Measurements from ENCODE around the gene ZNRF1. TPM values are rescaled to one million over a fixed set of nuclear protein-coding genes. Genes with fewer than 3 reads are reported as not detected.

The ZNRF1 gene
- total and polyA plus RNA-seq, 2 of the 13 experiments (the other 11 are each of a cell fraction or from before 2014, with no cell fraction given) = 43.9 to 58.7 TPM

DNA sequence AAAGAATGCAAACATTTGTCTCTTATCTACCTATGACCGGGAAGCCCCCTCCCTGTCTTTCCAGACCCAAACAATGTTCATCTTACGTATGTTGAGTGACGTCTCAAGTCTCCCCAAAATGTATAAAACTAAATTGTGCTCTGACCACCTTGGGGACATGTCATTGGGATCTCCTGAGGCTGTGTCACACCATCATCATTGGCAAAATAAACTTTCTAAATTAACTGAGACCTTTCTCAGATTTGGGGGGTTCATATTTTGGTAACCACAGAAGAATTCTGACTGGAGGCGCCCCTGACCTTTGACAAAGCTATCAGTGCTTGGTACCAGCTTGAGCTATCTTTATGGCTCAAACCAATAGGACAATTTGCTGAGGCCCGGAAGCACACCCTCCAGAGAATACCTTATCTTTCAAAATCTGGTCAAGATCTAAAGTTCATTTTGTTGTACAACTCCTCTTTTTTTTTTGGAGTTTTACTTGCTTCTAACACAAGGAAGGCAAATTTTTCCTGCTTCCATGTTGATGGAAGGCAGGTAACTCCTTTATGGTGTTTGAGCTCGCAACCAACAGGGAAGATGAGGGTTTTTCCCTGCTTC, 120.2 kb downstream of the ZNRF1 start (continued):
- TF ChIP-seq, protein P1, sequence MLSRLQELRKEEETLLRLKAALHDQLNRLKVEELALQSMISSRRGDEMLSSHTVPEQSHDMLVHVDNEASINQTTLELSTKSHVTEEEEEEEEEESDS (CRISPR knock-in tag; IDR thresholded peaks at IDR 0.05; ENCODE audit: borderline replicate concordance) = peak; percentile 79; the same call in 1 of the 2 replicates
- TF ChIP-seq, protein P2, sequence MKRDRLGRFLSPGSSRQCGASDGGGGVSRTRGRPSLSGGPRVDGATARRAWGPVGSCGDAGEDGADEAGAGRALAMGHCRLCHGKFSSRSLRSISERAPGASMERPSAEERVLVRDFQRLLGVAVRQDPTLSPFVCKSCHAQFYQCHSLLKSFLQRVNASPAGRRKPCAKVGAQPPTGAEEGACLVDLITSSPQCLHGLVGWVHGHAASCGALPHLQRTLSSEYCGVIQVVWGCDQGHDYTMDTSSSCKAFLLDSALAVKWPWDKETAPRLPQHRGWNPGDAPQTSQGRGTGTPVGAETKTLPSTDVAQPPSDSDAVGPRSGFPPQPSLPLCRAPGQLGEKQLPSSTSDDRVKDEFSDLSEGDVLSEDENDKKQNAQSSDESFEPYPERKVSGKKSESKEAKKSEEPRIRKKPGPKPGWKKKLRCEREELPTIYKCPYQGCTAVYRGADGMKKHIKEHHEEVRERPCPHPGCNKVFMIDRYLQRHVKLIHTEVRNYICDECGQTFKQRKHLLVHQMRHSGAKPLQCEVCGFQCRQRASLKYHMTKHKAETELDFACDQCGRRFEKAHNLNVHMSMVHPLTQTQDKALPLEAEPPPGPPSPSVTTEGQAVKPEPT (CRISPR knock-in tag; IDR thresholded peaks at IDR 0.05; ENCODE audit: low read depth) = peak; percentile 85
- TF ChIP-seq, protein P3, sequence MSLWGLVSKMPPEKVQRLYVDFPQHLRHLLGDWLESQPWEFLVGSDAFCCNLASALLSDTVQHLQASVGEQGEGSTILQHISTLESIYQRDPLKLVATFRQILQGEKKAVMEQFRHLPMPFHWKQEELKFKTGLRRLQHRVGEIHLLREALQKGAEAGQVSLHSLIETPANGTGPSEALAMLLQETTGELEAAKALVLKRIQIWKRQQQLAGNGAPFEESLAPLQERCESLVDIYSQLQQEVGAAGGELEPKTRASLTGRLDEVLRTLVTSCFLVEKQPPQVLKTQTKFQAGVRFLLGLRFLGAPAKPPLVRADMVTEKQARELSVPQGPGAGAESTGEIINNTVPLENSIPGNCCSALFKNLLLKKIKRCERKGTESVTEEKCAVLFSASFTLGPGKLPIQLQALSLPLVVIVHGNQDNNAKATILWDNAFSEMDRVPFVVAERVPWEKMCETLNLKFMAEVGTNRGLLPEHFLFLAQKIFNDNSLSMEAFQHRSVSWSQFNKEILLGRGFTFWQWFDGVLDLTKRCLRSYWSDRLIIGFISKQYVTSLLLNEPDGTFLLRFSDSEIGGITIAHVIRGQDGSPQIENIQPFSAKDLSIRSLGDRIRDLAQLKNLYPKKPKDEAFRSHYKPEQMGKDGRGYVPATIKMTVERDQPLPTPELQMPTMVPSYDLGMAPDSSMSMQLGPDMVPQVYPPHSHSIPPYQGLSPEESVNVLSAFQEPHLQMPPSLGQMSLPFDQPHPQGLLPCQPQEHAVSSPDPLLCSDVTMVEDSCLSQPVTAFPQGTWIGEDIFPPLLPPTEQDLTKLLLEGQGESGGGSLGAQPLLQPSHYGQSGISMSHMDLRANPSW (CRISPR knock-in tag; IDR thresholded peaks at IDR 0.05; ENCODE audit: borderline replicate concordance) = no peak
- TF ChIP-seq, protein P4, sequence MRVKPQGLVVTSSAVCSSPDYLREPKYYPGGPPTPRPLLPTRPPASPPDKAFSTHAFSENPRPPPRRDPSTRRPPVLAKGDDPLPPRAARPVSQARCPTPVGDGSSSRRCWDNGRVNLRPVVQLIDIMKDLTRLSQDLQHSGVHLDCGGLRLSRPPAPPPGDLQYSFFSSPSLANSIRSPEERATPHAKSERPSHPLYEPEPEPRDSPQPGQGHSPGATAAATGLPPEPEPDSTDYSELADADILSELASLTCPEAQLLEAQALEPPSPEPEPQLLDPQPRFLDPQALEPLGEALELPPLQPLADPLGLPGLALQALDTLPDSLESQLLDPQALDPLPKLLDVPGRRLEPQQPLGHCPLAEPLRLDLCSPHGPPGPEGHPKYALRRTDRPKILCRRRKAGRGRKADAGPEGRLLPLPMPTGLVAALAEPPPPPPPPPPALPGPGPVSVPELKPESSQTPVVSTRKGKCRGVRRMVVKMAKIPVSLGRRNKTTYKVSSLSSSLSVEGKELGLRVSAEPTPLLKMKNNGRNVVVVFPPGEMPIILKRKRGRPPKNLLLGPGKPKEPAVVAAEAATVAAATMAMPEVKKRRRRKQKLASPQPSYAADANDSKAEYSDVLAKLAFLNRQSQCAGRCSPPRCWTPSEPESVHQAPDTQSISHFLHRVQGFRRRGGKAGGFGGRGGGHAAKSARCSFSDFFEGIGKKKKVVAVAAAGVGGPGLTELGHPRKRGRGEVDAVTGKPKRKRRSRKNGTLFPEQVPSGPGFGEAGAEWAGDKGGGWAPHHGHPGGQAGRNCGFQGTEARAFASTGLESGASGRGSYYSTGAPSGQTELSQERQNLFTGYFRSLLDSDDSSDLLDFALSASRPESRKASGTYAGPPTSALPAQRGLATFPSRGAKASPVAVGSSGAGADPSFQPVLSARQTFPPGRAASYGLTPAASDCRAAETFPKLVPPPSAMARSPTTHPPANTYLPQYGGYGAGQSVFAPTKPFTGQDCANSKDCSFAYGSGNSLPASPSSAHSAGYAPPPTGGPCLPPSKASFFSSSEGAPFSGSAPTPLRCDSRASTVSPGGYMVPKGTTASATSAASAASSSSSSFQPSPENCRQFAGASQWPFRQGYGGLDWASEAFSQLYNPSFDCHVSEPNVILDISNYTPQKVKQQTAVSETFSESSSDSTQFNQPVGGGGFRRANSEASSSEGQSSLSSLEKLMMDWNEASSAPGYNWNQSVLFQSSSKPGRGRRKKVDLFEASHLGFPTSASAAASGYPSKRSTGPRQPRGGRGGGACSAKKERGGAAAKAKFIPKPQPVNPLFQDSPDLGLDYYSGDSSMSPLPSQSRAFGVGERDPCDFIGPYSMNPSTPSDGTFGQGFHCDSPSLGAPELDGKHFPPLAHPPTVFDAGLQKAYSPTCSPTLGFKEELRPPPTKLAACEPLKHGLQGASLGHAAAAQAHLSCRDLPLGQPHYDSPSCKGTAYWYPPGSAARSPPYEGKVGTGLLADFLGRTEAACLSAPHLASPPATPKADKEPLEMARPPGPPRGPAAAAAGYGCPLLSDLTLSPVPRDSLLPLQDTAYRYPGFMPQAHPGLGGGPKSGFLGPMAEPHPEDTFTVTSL (CRISPR knock-in tag; IDR thresholded peaks at IDR 0.05; ENCODE audit: borderline replicate concordance) = peak; percentile 62; the same call in 1 of the 2 replicates
- 0 out of 2 replicates have a peak, but pooled peaks have one; percentile 29 for TF ChIP-seq PHF21A (CRISPR knock-in tag; IDR thresholded peaks at IDR 0.05)
- TF ChIP-seq ETV5 (CRISPR knock-in tag; IDR thresholded peaks at IDR 0.05; ENCODE audit: borderline replicate concordance) = peak; percentile 51; the same call in 1 of the 2 replicates
- TF ChIP-seq NFYB (CRISPR knock-in tag; IDR thresholded peaks at IDR 0.05) = no peak
- TF ChIP-seq NFE2L2 (IDR thresholded peaks at IDR 0.05; ENCODE audit: low read length) = no peak
- TF ChIP-seq, protein P5, sequence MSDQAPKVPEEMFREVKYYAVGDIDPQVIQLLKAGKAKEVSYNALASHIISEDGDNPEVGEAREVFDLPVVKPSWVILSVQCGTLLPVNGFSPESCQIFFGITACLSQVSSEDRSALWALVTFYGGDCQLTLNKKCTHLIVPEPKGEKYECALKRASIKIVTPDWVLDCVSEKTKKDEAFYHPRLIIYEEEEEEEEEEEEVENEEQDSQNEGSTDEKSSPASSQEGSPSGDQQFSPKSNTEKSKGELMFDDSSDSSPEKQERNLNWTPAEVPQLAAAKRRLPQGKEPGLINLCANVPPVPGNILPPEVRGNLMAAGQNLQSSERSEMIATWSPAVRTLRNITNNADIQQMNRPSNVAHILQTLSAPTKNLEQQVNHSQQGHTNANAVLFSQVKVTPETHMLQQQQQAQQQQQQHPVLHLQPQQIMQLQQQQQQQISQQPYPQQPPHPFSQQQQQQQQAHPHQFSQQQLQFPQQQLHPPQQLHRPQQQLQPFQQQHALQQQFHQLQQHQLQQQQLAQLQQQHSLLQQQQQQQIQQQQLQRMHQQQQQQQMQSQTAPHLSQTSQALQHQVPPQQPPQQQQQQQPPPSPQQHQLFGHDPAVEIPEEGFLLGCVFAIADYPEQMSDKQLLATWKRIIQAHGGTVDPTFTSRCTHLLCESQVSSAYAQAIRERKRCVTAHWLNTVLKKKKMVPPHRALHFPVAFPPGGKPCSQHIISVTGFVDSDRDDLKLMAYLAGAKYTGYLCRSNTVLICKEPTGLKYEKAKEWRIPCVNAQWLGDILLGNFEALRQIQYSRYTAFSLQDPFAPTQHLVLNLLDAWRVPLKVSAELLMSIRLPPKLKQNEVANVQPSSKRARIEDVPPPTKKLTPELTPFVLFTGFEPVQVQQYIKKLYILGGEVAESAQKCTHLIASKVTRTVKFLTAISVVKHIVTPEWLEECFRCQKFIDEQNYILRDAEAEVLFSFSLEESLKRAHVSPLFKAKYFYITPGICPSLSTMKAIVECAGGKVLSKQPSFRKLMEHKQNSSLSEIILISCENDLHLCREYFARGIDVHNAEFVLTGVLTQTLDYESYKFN (CRISPR knock-in tag; conservative IDR thresholded peaks at IDR 0.05) = peak; percentile 60
- peak; percentile 76 for TF ChIP-seq HNF4A (CRISPR knock-in tag; IDR thresholded peaks at IDR 0.05)
- no peak for TF ChIP-seq HNRNPLL (IDR thresholded peaks at IDR 0.05; ENCODE audit: low read depth, low read length, poor library complexity, severe bottlenecking)
- 0 out of 2 replicates have a peak, but pooled peaks have one; percentile 33 for TF ChIP-seq HDAC1 (CRISPR knock-in tag; IDR thresholded peaks at IDR 0.05)
- peak; percentile 37; the same call in 1 of the 2 replicates for TF ChIP-seq ZNF644 (CRISPR knock-in tag; IDR thresholded peaks at IDR 0.05; ENCODE audit: low read depth)
- peak; percentile 53; the same call in 1 of the 2 replicates for TF ChIP-seq PPARG (CRISPR knock-in tag; conservative IDR thresholded peaks at IDR 0.05)
- TF ChIP-seq SRSF1 (optimal IDR thresholded peaks at IDR 0.05; ENCODE audit: low read depth, low read length) = no peak

Measured in HepG2 (cell line).